ENCODE measurements around the gene IAH1.

DNA sequence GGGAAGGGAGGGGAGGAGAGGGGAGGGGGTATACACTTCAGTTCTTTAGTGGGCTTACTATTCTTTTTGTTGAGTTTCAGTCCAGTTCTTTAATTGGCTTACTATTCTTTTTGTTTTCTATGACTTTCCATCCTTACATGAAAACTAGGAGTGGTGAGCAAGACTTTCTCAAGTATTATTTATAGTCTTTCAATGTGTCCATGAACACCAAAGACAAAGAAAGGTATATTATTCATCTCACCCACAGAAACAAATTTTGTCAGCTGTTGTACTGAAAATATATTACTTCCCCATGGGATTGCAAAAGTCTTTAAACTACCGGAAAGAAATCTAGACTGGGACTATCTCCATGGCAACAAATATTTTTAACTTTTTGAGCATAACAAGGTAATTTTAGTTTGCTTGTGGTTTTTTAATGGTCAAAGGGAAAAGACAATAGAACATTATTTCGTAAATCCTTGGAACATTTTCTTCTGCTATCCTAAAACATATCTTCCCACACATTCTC lies 63.7 kb downstream of the IAH1 start:
- TF ChIP-seq POLR2AphosphoS5 (IDR thresholded peaks at IDR 0.05), result no peak
- no peak for TF ChIP-seq POLR2A (IDR thresholded peaks at IDR 0.05)

All from prostate gland (tissue), 1 donor.